Liver (tissue), 9 donors: ENCODE data around the gene SLC25A2. TPM values are rescaled to one million over a fixed set of nuclear protein-coding genes. Genes with fewer than 3 reads are reported as not detected.

Experiments
- DNase-seq: peaks from one replicate; pipeline ENCODE4 v3.0.0-alpha.2; 2017; ENCODE audit warnings: low spot score
- H3K27ac ChIP-seq, 2 donors: one replicate each; pipeline ENCODE4 v1.7.0; 2013; ENCODE audit warnings: inconsistent platforms in 2 of 2, low read length in 2 of 2, control low read depth in 1 of 2, low read depth in 1 of 2, mild to moderate bottlenecking in 1 of 2
- H3K27me3 ChIP-seq, 4 donors: one replicate each; pipeline versions ENCODE4 v1.6.1 to v1.7.0; 2013; ENCODE audit warnings: low read length in 3 of 4, inconsistent platforms in 1 of 4, mild to moderate bottlenecking in 1 of 4, moderate library complexity in 1 of 4; ENCODE audit not compliant: control insufficient read depth in 4 of 4, insufficient read depth in 4 of 4
- H3K36me3 ChIP-seq, 4 donors: one replicate each; pipeline versions ENCODE4 v1.6.1 to v1.7.0; 2013; ENCODE audit warnings: low read length in 3 of 4, mild to moderate bottlenecking in 3 of 4, low read depth in 1 of 4, moderate library complexity in 1 of 4; ENCODE audit not compliant: control insufficient read depth in 4 of 4, insufficient read depth in 3 of 4
- H3K4me1 ChIP-seq, 4 donors: one replicate each; pipeline versions ENCODE4 v1.6.1 to v1.7.0; 2013; ENCODE audit warnings: low read length in 3 of 4, mild to moderate bottlenecking in 3 of 4, moderate library complexity in 1 of 4; ENCODE audit not compliant: control insufficient read depth in 4 of 4, insufficient read depth in 4 of 4
- H3K4me3 ChIP-seq, 3 donors: one replicate each; pipeline versions ENCODE4 v1.6.1 to v1.7.0; 2013; ENCODE audit warnings: low read length in 3 of 3, control low read depth in 1 of 3, low read depth in 1 of 3, mild to moderate bottlenecking in 1 of 3
- H3K9ac ChIP-seq, 2 donors: one replicate each; pipeline ENCODE4 v1.7.0; 2013; ENCODE audit warnings: low read length in 2 of 2, mild to moderate bottlenecking in 2 of 2, moderate library complexity in 2 of 2, control low read depth in 1 of 2, low read depth in 1 of 2
- H3K9me3 ChIP-seq, 4 donors: one replicate each; pipeline versions ENCODE4 v1.6.1 to v1.7.0; 2013; ENCODE audit warnings: low read length in 3 of 4; ENCODE audit not compliant: control insufficient read depth in 4 of 4
- ATF3 ChIP-seq: IDR thresholded peaks from 2 replicates; pipeline ENCODE4 v1.6.1; 2016; ENCODE audit warnings: antibody characterized with exemption
- CTCF ChIP-seq: fragments of 150-350 bp; IDR thresholded peaks from 2 replicates; pipeline ENCODE4 v1.5.1; 2017; ENCODE audit warnings: improper control_type of control experiment, low read depth, low read length; ENCODE audit not compliant: missing input control
- EGR1 ChIP-seq, 2 donors: IDR thresholded peaks; 2 replicates each; pipeline ENCODE4 v1.6.1; 2016 to 2018; ENCODE audit warnings: antibody characterized with exemption in 2 of 2, low read depth in 2 of 2
- FOXA1 ChIP-seq: IDR thresholded peaks from 2 replicates; pipeline ENCODE4 v1.6.1; 2016; ENCODE audit warnings: antibody characterized with exemption
- FOXA2 ChIP-seq: IDR thresholded peaks from 2 replicates; pipeline ENCODE4 v1.6.1; 2016; ENCODE audit warnings: antibody characterized with exemption
- GABPA ChIP-seq, 2 donors: IDR thresholded peaks in 1 of 2; conservative IDR thresholded peaks in 1 of 2; 2 replicates each; pipeline ENCODE4 v1.6.1; 2016; ENCODE audit warnings: antibody characterized with exemption in 2 of 2, mild to moderate bottlenecking in 1 of 2, moderate library complexity in 1 of 2
- HNF4A ChIP-seq, 2 donors: conservative IDR thresholded peaks; 2 replicates each; pipeline ENCODE4 v1.6.1; 2016; ENCODE audit warnings: antibody characterized with exemption in 2 of 2, mild to moderate bottlenecking in 2 of 2
- HNF4G ChIP-seq: IDR thresholded peaks from 2 replicates; pipeline ENCODE4 v1.6.1; 2016; ENCODE audit warnings: antibody characterized with exemption
- JUND ChIP-seq, 2 donors: IDR thresholded peaks; 2 replicates each; pipeline ENCODE4 v1.6.1; 2016; ENCODE audit warnings: antibody characterized with exemption in 2 of 2
- MAX ChIP-seq: IDR thresholded peaks from 2 replicates; pipeline ENCODE4 v1.6.1; 2016; ENCODE audit warnings: antibody characterized with exemption
- NR2F2 ChIP-seq: IDR thresholded peaks from 2 replicates; pipeline ENCODE4 v1.6.1; 2016; ENCODE audit warnings: antibody characterized with exemption
- RAD21 ChIP-seq, 2 donors: IDR thresholded peaks; 2 replicates each; pipeline ENCODE4 v1.6.1; 2016; ENCODE audit warnings: antibody characterized with exemption in 2 of 2, mild to moderate bottlenecking in 2 of 2
- RXRA ChIP-seq, 2 donors: IDR thresholded peaks; 2 replicates each; pipeline ENCODE4 v1.6.1; 2017 to 2018; ENCODE audit warnings: antibody characterized with exemption in 2 of 2, mild to moderate bottlenecking in 1 of 2
- SP1 ChIP-seq: IDR thresholded peaks from 2 replicates; pipeline ENCODE4 v1.6.1; 2018; ENCODE audit warnings: antibody characterized with exemption, mild to moderate bottlenecking
- TAF1 ChIP-seq: conservative IDR thresholded peaks from 2 replicates; pipeline ENCODE4 v1.6.1; 2016; ENCODE audit warnings: antibody characterized with exemption, mild to moderate bottlenecking
- YY1 ChIP-seq: IDR thresholded peaks from 2 replicates; pipeline ENCODE4 v1.6.1; 2016; ENCODE audit warnings: antibody characterized with exemption, mild to moderate bottlenecking
- ZBTB33 ChIP-seq: IDR thresholded peaks from 2 replicates; pipeline ENCODE4 v1.6.1; 2016; ENCODE audit warnings: antibody characterized with exemption
- WGBS: extraction: QIAGEN DNeasy Blood & Tissue Kit; methylation state at CpG from one replicate; pipeline ENCODE4 v1.1.7; 2013; 5-methylcytosine and 5-hydroxymethylcytosine counted together
- polyA plus RNA-seq, 2 donors: library from polyadenylated mRNA; stranded (reverse) in 1 of 2; unstranded in 1 of 2; fragments of 200-250 nt in 1 of 2; fragments of >200 nt in 1 of 2; fragmentation: Nextera tagmentation in 1 of 2; extraction: Ambion mirVana in 1 of 2; gene quantifications; one replicate each; pipeline versions ENCODE4 v1.2.1 to v1.2.3, GENCODE V29; 2013 to 2015
- total RNA-seq, 2 donors: library from RNA; depleted of rRNA; stranded (reverse); fragments of >200 nt; gene quantifications; one replicate each; pipeline ENCODE4 v1.2.3, GENCODE V29; 2014
- donor health status: healthy.
- donor health status: healthy.
- donor health status: healthy.
- donor health status: healthy.
- donor health status: healthy.

Gene SLC25A2
- total and polyA plus RNA-seq, 4 donors, result 0.19 to 0.42 TPM; not detected in 2

- Histone ChIP-seq H3K4me1 (no peaks in the 10 kb centered on the region), H3K36me3 (peaks cover 0 to 2% (median 0%) of the 10 kb centered on the region in 4 donors), H3K27me3 (peaks cover 0 to 13% (median 6%) of the 10 kb centered on the region in 4 donors), H3K4me3 (peak overlapping the region in 2 of 3 donors; percentile 16 to 42), H3K9ac (no peak overlapping the region), H3K9me3 (peaks cover 29 to 78% (median 37%) of the 10 kb centered on the region in 4 donors), H3K27ac (no peak overlapping the region)
- 26% methylated on average over 31 of the region's 31 CpGs for WGBS
- no peak for DNase-seq
- no peak for TF ChIP-seq RXRA (IDR thresholded peaks at IDR 0.05)
- no peak for TF ChIP-seq SP1
These were observed 40.2 kb upstream of the SLC25A2 start for GRCh38 chr5:141343953-141344463.

GRCh38 chr5:141343242-141343952 is 39.5 kb upstream of the SLC25A2 start, which contains the start of gene PCDHGA3:
TSS of gene PCDHGA3 (plus strand) at chr5:141343829. CDS start at chr5:141344034, 205 bp downstream.
- Histone ChIP-seq H3K36me3 (peaks cover 0 to 2% (median 0%) of the 10 kb centered on the region in 4 donors), H3K27ac (no peak within 1 kb of the TSS), H3K4me1 (no peaks in the 10 kb centered on the region), H3K9ac (no peak within 1 kb of the TSS), H3K27me3 (peaks cover 0 to 17% (median 9%) of the 10 kb centered on the region in 4 donors), H3K9me3 (peaks cover 26 to 78% (median 37%) of the 10 kb centered on the region in 4 donors), H3K4me3 (peak within 1 kb of the TSS; percentile 16 to 61 (median 38))
- DNase-seq, result no peak
- TF ChIP-seq NR2F2 (no peak), YY1 (no peak), FOXA2 (no peak), HNF4A (conservative IDR thresholded peaks at IDR 0.05) (no peak), FOXA1 (no peak), RXRA (IDR thresholded peaks at IDR 0.05) (no peak), TAF1 (no peak), EGR1 (IDR thresholded peaks at IDR 0.05; ENCODE audit: low read depth in 2 of 2) (no peak), RAD21 (IDR thresholded peaks at IDR 0.05) (peak; percentile 21 to 33), CTCF (peak; percentile 19), SP1 (no peak), JUND (IDR thresholded peaks at IDR 0.05) (no peak), ATF3 (no peak), HNF4G (no peak), ZBTB33 (no peak), MAX (no peak), GABPA (IDR thresholded peaks at IDR 0.05 in 1 of 2, conservative IDR thresholded peaks at IDR 0.05 in 1 of 2) (no peak)
- WGBS, result 21% methylated on average over 9 of the region's 9 CpGs
